Hepatocyte (in vitro differentiated cells): ENCODE measurements around the gene AIM2. TPM values are rescaled to one million over a fixed set of nuclear protein-coding genes. Genes with fewer than 3 reads are reported as not detected.

Experiments used
- DNase-seq: peaks from one replicate; pipeline ENCODE4 v3.0.0-alpha.2; 2016; ENCODE audit warnings: low spot score
- H2AFZ ChIP-seq: fragments of 200-600 bp; sonication (generic); 2 replicates; pipeline ENCODE4 v1.6.0; 2016; ENCODE audit warnings: antibody characterized with exemption, mild to moderate bottlenecking
- H3K27ac ChIP-seq: fragments of 200-600 bp; sonication (generic); 2 replicates; pipeline ENCODE4 v1.5.1; 2016; ENCODE audit warnings: mild to moderate bottlenecking
- H3K27me3 ChIP-seq: fragments of 200-600 bp; sonication (generic); 2 replicates; pipeline ENCODE4 v1.6.1; 2016
- H3K36me3 ChIP-seq: fragments of 200-600 bp; sonication (generic); replicated peaks from 2 replicates; pipeline ENCODE4 v1.5.1; 2016; ENCODE audit warnings: low read depth; ENCODE audit not compliant: insufficient read depth
- H3K4me1 ChIP-seq: fragments of 200-600 bp; sonication (generic); 2 replicates; pipeline ENCODE4 v1.5.1; 2016; ENCODE audit warnings: mild to moderate bottlenecking, moderate library complexity; ENCODE audit not compliant: insufficient read depth
- H3K4me2 ChIP-seq: fragments of 200-600 bp; sonication (generic); 2 replicates; pipeline ENCODE4 v1.6.0; 2016
- H3K4me3 ChIP-seq: fragments of 200-600 bp; sonication (generic); 2 replicates; pipeline ENCODE4 v1.5.1; 2016; ENCODE audit warnings: mild to moderate bottlenecking
- H3K79me2 ChIP-seq: fragments of 200-600 bp; sonication (generic); 2 replicates; pipeline ENCODE4 v1.6.0; 2017; ENCODE audit warnings: mild to moderate bottlenecking
- H3K9me2 ChIP-seq: fragments of 200-600 bp; sonication (generic); replicated peaks from 2 replicates; pipeline ENCODE4 v1.6.0; 2017; ENCODE audit warnings: mild to moderate bottlenecking; ENCODE audit not compliant: insufficient read depth
- H3K9me3 ChIP-seq: fragments of 200-600 bp; sonication (generic); 2 replicates; pipeline ENCODE4 v1.5.1; 2016; ENCODE audit warnings: low read depth, mild to moderate bottlenecking
- H4K20me1 ChIP-seq: fragments of 200-600 bp; sonication (generic); 2 replicates; pipeline ENCODE4 v1.6.0; 2016; ENCODE audit warnings: mild to moderate bottlenecking; ENCODE audit not compliant: insufficient read depth, poor library complexity, severe bottlenecking
- CTCF ChIP-seq: fragments of 200-600 bp; sonication (generic); IDR thresholded peaks from 2 replicates; pipeline ENCODE4 v1.5.1; 2016; ENCODE audit warnings: antibody characterized with exemption, mild to moderate bottlenecking; ENCODE audit not compliant: poor library complexity
- EZH2 ChIP-seq: fragments of 200-600 bp; sonication (generic); IDR thresholded peaks from 2 replicates; pipeline ENCODE4 v1.6.1; 2016; ENCODE audit warnings: antibody characterized with exemption, mild to moderate bottlenecking, borderline replicate concordance
- EZH2phosphoT487 ChIP-seq: fragments of 200-600 bp; sonication (generic); IDR thresholded peaks from one replicate; pipeline ENCODE4 v1.6.1; 2018; ENCODE audit warnings: antibody characterized with exemption, mild to moderate bottlenecking, low read depth, moderate library complexity; ENCODE audit not compliant: unreplicated experiment, severe bottlenecking
- WGBS: methylation state at CpG from one replicate; pipeline ENCODE4 v1.1.6; 2016; ENCODE audit warnings: low lambda C conversion rate; ENCODE audit errors: missing lambda C conversion rate; 5-methylcytosine and 5-hydroxymethylcytosine counted together
- polyA plus RNA-seq: library from polyadenylated mRNA; unstranded; fragments of >200 nt; fragmentation: Nextera tagmentation; extraction: Ambion mirVana; gene quantifications from 2 replicates; pipeline ENCODE4 v1.2.1, GENCODE V29; 2016
- total RNA-seq: library from RNA; depleted of rRNA; stranded (reverse); fragments of >200 nt; gene quantifications from 2 replicates; pipeline ENCODE4 v1.2.3, GENCODE V29; 2014

The AIM2 gene, protein sequence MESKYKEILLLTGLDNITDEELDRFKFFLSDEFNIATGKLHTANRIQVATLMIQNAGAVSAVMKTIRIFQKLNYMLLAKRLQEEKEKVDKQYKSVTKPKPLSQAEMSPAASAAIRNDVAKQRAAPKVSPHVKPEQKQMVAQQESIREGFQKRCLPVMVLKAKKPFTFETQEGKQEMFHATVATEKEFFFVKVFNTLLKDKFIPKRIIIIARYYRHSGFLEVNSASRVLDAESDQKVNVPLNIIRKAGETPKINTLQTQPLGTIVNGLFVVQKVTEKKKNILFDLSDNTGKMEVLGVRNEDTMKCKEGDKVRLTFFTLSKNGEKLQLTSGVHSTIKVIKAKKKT
- total RNA-seq (0.30 TPM in 1 of 2 replicates, not detected in the other), polyA plus RNA-seq (1.1 TPM in 1 of 2 replicates, not detected in the other)

- Histone ChIP-seq H3K27me3 (no peaks in the 10 kb centered on the region), H2AFZ (no peak within 1 kb of the TSS), H4K20me1 (no peaks in the 10 kb centered on the region), H3K9me2 (no peaks in the 10 kb centered on the region), H3K4me2 (no peak within 1 kb of the TSS), H3K79me2 (no peaks in the 10 kb centered on the region), H3K4me1 (no peaks in the 10 kb centered on the region), H3K4me3 (no peak within 1 kb of the TSS), H3K9me3 (no peaks in the 10 kb centered on the region), H3K36me3 (no peaks in the 10 kb centered on the region), H3K27ac (no peak within 1 kb of the TSS)
- no peak for DNase-seq
- WGBS: 61% methylated on average over 6 of the region's 6 CpGs
- TF ChIP-seq CTCF: no peak
- TF ChIP-seq EZH2phosphoT487: no peak
- TF ChIP-seq EZH2: no peak
These were observed at the start of gene AIM2 for GRCh38 chr1:159076438-159077119. AIM2 (minus strand) TSS chr1:159076766; CDS start chr1:159073499, 3,267 bp downstream.

DNA sequence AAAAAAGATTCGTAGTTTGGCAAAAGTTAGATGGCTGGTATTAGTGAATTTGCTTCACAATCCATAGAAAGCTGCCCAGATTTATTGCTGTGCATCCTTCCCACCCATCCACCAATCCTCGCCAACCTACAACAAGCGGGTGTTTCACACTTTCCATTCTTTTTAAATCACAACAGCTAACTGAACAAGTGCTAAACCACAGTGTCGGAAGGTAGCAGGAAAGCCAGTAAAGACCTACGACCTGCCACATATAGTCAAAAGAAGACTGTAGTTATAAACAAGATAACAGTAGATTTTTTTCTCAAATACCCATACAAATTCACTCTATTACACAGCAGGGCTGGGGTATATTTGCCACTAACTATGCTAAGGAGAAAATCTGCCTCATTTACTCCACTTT, 47.0 kb upstream of the AIM2 start:
- H3K4me1 ChIP-seq: no peaks in the 10 kb centered on the region
- H3K4me2 ChIP-seq: no peak overlapping the region
- no peak overlapping the region for H3K4me3 ChIP-seq
- TF ChIP-seq EZH2phosphoT487 (no peak), EZH2 (no peak), CTCF (no peak)
- WGBS: 93% methylated on average over 5 of the region's 5 CpGs
- no peak for DNase-seq
- no peak overlapping the region for H2AFZ ChIP-seq
- no peaks in the 10 kb centered on the region for H3K27me3 ChIP-seq
- no peaks in the 10 kb centered on the region for H3K79me2 ChIP-seq
- no peaks in the 10 kb centered on the region for H3K9me3 ChIP-seq
- H3K9me2 ChIP-seq: no peaks in the 10 kb centered on the region
- no peak overlapping the region for H3K27ac ChIP-seq
- no peaks in the 10 kb centered on the region for H4K20me1 ChIP-seq
- H3K36me3 ChIP-seq: no peaks in the 10 kb centered on the region

DNA sequence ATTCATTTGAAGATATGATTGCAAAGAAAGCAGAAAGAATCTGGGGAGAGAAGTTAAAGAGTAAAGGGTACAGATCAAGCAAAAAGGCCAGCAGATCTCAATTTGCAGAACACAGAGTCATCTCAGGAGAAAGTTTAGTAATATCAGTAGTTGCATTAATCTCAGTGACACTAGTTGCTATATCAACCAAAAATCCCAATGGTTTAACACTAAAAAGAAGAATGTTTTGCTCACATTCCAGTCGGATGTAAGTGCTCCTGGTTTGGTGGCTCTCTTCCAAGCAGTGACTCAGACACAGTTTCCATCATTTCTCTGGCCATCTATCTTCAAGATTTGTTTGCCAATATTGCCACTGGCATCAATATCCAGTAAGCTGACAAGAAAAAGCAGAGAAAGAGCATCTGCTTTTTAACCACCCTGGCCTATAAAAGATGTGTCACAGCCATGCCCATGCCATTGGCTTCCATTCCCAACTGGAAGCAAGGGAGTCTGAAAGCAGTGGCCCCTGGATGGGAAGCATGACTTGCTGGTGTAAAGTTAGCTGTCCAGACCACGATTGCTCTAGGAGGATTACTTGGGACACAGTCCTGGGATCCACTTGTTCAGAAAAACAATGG, 45.5 kb upstream of the AIM2 start:
- no peaks in the 10 kb centered on the region for H3K27me3 ChIP-seq
- no peaks in the 10 kb centered on the region for H3K9me3 ChIP-seq
- H3K79me2 ChIP-seq: no peaks in the 10 kb centered on the region
- no peaks in the 10 kb centered on the region for H3K4me1 ChIP-seq
- no peaks in the 10 kb centered on the region for H3K9me2 ChIP-seq
- H3K27ac ChIP-seq: no peak overlapping the region
- H3K4me3 ChIP-seq: no peak overlapping the region
- no peak for TF ChIP-seq EZH2
- DNase-seq: no peak
- H3K4me2 ChIP-seq: no peak overlapping the region
- 73% methylated on average over 2 of the region's 2 CpGs for WGBS
- no peak overlapping the region for H2AFZ ChIP-seq
- H4K20me1 ChIP-seq: no peaks in the 10 kb centered on the region
- H3K36me3 ChIP-seq: no peaks in the 10 kb centered on the region

GRCh38 chr1:159121526-159121925, 45.0 kb upstream of the AIM2 start:
- TF ChIP-seq EZH2phosphoT487: no peak
- no peak for TF ChIP-seq EZH2
- no peak for TF ChIP-seq CTCF
- Histone ChIP-seq H3K4me2 (no peak overlapping the region), H3K4me3 (no peak overlapping the region), H3K27me3 (no peaks in the 10 kb centered on the region), H2AFZ (no peak overlapping the region), H3K36me3 (no peaks in the 10 kb centered on the region), H3K79me2 (no peaks in the 10 kb centered on the region), H3K4me1 (no peaks in the 10 kb centered on the region), H3K9me3 (no peaks in the 10 kb centered on the region), H4K20me1 (no peaks in the 10 kb centered on the region), H3K9me2 (no peaks in the 10 kb centered on the region), H3K27ac (no peak overlapping the region)
- WGBS: 88% methylated on average over 1 of the region's 1 CpG
- no peak for DNase-seq
